Gastrocnemius medialis (tissue), 4 donors: Measurements from ENCODE around the gene HPN. TPM values are rescaled to one million over a fixed set of nuclear protein-coding genes. Genes with fewer than 3 reads are reported as not detected.
A peak's percentile ranks its signal among the peaks of the same experiment; 100 is the strongest.
"Not testable (repeated sequence)": the region's sequence is repeated elsewhere in the genome, so short reads cannot be mapped to it uniquely, and the experiment has no call there.

ENCODE experiments used
- ATAC-seq, 2 donors: fragments of 150-250 bp; one replicate each; pipeline ENCODE4 v1.9.1; 2016
- DNase-seq, 2 donors: peaks; one replicate each; pipeline ENCODE4 v3.0.0-alpha.2; 2019
- H3K27ac ChIP-seq, 4 donors: fragments of 200-600 bp; sonication (generic); 1 replicate in 1 of 4; 2 replicates in 3 of 4; pipeline ENCODE4 v1.5.1; 2016 to 2018; ENCODE audit warnings: mild to moderate bottlenecking in 2 of 4, moderate library complexity in 1 of 4
- H3K27me3 ChIP-seq, 3 donors: fragments of 200-600 bp; sonication (generic) in 2 of 3; 1 replicate in 1 of 3; 2 replicates in 2 of 3; pipeline versions ENCODE4 v1.5.1 to v1.6.0; 2016 to 2019; ENCODE audit warnings: mild to moderate bottlenecking in 1 of 3, moderate library complexity in 1 of 3
- H3K36me3 ChIP-seq, 2 donors: fragments of 200-600 bp; sonication (generic) in 1 of 2; one replicate each; pipeline ENCODE4 v1.5.1; 2017 to 2018
- H3K4me1 ChIP-seq, 2 donors: fragments of 200-600 bp; sonication (generic) in 1 of 2; one replicate each; pipeline ENCODE4 v1.5.1; 2016 to 2017; ENCODE audit warnings: mild to moderate bottlenecking in 2 of 2
- H3K4me3 ChIP-seq, 4 donors: fragments of 200-600 bp; sonication (generic) in 3 of 4; 1 replicate in 1 of 4; 2 replicates in 3 of 4; pipeline ENCODE4 v1.5.1; 2016 to 2019; ENCODE audit warnings: mild to moderate bottlenecking in 2 of 4
- H3K9me3 ChIP-seq, 3 donors: fragments of 200-600 bp; sonication (generic) in 2 of 3; 1 replicate in 1 of 3; 2 replicates in 2 of 3; pipeline ENCODE4 v1.5.1; 2016 to 2019
- POLR2A ChIP-seq, 2 donors: fragments of 450-650 bp; IDR thresholded peaks; one replicate each; pipeline ENCODE4 v1.6.1; 2017; ENCODE audit warnings: antibody characterized with exemption in 2 of 2, mild to moderate bottlenecking in 2 of 2, moderate library complexity in 2 of 2
- in situ Hi-C, 4 donors: fragments of 200-750 bp; cut with MboI; loops; one replicate each; pipeline versions ENCODE4 v1.15.0 to v1.8.0; 2017; ENCODE audit warnings: low sequenced_read_pairs in 4 of 4
- intact Hi-C: fragments of 100-400 bp; cut with DNase I; formaldehyde crosslinking; loops from one replicate; pipeline ENCODE4 v1.15.1; 2023; ENCODE audit warnings: low total_unique reads
- total RNA-seq, 4 donors: library from RNA; depleted of rRNA; stranded (reverse); fragments of >200 nt; gene quantifications; one replicate each; pipeline versions ENCODE4 v1.1.0 to v1.2.3, GENCODE V29; 2016
- TF ChIP-seq, protein P1 (sequence below), 5 experiments: fragments of 450-650 bp in 3 of 5; fragments of 200-600 bp in 2 of 5; sonication (generic) in 2 of 5; IDR thresholded peaks in 4 of 5; conservative IDR thresholded peaks in 1 of 5; 1 replicate in 4 of 5; 2 replicates in 1 of 5; pipeline ENCODE4 v1.5.1; 2016 to 2019; ENCODE audit warnings: antibody characterized with exemption in 5 of 5, mild to moderate bottlenecking in 3 of 5, moderate library complexity in 3 of 5

The HPN gene
- total RNA-seq, 4 donors from 2014 or later: 9.1 to 24.0 (median 17.1) TPM

GRCh38 chr19:35013041-35013819, 28.3 kb upstream of the HPN start:
- in situ Hi-C loops: no loop called here
- no peak overlapping the region for H3K4me3 ChIP-seq
- no peaks in the 10 kb centered on the region for H3K27me3 ChIP-seq
- intact Hi-C loops: loop anchor here (1.0 kb wide), 1 partner anchor 40 kb away; no protein-coding TSS in a partner anchor
- peaks cover 0 to 55% of the 10 kb centered on the region in 2 donors for H3K36me3 ChIP-seq
- TF ChIP-seq POLR2A (IDR thresholded peaks at IDR 0.05): no peak
- TF ChIP-seq, protein P1, sequence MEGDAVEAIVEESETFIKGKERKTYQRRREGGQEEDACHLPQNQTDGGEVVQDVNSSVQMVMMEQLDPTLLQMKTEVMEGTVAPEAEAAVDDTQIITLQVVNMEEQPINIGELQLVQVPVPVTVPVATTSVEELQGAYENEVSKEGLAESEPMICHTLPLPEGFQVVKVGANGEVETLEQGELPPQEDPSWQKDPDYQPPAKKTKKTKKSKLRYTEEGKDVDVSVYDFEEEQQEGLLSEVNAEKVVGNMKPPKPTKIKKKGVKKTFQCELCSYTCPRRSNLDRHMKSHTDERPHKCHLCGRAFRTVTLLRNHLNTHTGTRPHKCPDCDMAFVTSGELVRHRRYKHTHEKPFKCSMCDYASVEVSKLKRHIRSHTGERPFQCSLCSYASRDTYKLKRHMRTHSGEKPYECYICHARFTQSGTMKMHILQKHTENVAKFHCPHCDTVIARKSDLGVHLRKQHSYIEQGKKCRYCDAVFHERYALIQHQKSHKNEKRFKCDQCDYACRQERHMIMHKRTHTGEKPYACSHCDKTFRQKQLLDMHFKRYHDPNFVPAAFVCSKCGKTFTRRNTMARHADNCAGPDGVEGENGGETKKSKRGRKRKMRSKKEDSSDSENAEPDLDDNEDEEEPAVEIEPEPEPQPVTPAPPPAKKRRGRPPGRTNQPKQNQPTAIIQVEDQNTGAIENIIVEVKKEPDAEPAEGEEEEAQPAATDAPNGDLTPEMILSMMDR (IDR thresholded peaks at IDR 0.05 in 4 of 5, conservative IDR thresholded peaks at IDR 0.05 in 1 of 5): peak; percentile 94 to 99 (median 96)
- H3K27ac ChIP-seq: peak overlapping the region in 2 of 4 donors; percentile 23 to 36
- DNase-seq (peak; percentile 44 to 64), ATAC-seq (peak in 1 of 2 donors; percentile 68)
- H3K9me3 ChIP-seq: no peaks in the 10 kb centered on the region
- H3K4me1 ChIP-seq: peaks cover 0 to 10% of the 10 kb centered on the region in 2 donors

GRCh38 chr19:35013820-35014754, 27.4 kb upstream of the HPN start:
- TF ChIP-seq POLR2A (IDR thresholded peaks at IDR 0.05): no peak
- TF ChIP-seq, protein P1 (IDR thresholded peaks at IDR 0.05 in 4 of 5, conservative IDR thresholded peaks at IDR 0.05 in 1 of 5): no peak
- intact Hi-C loops: loop anchor here (1.0 kb wide), 1 partner anchor 41 kb away; no protein-coding TSS in a partner anchor
- no peak for DNase-seq
- Histone ChIP-seq H3K36me3 (peaks cover 0 to 63% of the 10 kb centered on the region in 2 donors), H3K4me1 (peaks cover 0 to 6% of the 10 kb centered on the region in 2 donors), H3K27me3 (no peaks in the 10 kb centered on the region), H3K4me3 (no peak overlapping the region), H3K9me3 (no peaks in the 10 kb centered on the region), H3K27ac (no peak overlapping the region)
- no peak for ATAC-seq
- in situ Hi-C loops: no loop called here

GRCh38 chr19:35014774-35015173, 26.7 kb upstream of the HPN start:
- DNase-seq, H3K4me1 ChIP-seq, intact Hi-C loops, H3K27ac ChIP-seq, H3K4me3 ChIP-seq, H3K27me3 ChIP-seq, ATAC-seq, H3K9me3 ChIP-seq: not testable (repeated sequence)
- in situ Hi-C loops: loop anchor here in 2 of 4 donors (5.0 kb wide), 2 partner anchors 37 to 42 kb away; no protein-coding TSS in a partner anchor
- peaks cover 0 to 63% of the 10 kb centered on the region in 2 donors for H3K36me3 ChIP-seq

DNA sequence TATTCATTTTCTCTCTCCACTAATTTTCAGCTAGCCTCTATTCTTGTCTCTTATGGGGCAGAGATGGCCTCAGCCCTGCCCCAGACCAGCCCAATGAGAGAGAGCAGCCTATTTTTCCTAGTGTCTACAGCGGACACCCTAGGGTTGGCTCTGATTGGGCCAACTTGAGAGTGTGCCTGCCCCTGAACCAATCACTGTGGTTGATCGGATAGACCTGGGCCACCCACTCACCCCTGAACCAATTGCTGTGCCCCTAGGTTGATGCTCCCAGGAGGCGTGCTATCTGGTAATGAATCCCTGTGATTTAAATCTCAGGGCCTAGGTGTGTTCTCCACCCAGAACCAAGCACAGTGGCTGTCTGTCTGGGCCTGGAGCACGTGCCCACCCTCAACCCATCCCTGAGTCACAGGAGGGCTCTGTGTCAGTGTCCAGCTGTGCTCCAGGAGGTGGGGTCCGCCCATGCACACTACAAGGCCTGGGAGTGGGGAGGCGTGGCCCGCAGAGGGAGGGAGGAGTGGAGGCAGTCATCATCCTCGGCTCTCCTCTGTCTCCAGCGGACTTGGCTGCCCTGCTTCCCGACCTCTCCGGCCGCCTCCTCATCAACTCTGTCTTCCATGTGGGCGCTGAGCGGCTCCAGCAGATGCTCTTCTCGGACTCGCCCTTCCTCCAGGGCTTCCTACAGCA, 26.1 kb upstream of the HPN start:
- TF ChIP-seq, protein P1 (IDR thresholded peaks at IDR 0.05 in 4 of 5, conservative IDR thresholded peaks at IDR 0.05 in 1 of 5): no peak
- no peak for TF ChIP-seq POLR2A (IDR thresholded peaks at IDR 0.05)
- DNase-seq (no peak), ATAC-seq (no peak)
- no peaks in the 10 kb centered on the region for H3K9me3 ChIP-seq
- peaks cover 0 to 6% of the 10 kb centered on the region in 2 donors for H3K4me1 ChIP-seq
- intact Hi-C loops: no loop called here
- peaks cover 0 to 63% of the 10 kb centered on the region in 2 donors for H3K36me3 ChIP-seq
- H3K27ac ChIP-seq: peak overlapping the region in 1 of 4 donors; percentile 12
- no peaks in the 10 kb centered on the region for H3K27me3 ChIP-seq
- H3K4me3 ChIP-seq: no peak overlapping the region
- in situ Hi-C loops: loop anchor here in 2 of 4 donors (5.0 kb wide), 2 partner anchors 38 to 43 kb away; no protein-coding TSS in a partner anchor
